Naive thymus-derived CD4-positive, alpha-beta T cell (primary cell): ENCODE results near the gene WWOX. TPM values are rescaled to one million over a fixed set of nuclear protein-coding genes. Genes with fewer than 3 reads are reported as not detected.

ENCODE experiments used
- ATAC-seq: fragments of 150-1000 bp; cut with Tn5 transposase; 2 replicates; pipeline ENCODE4 v1.10.0; 2021; ENCODE audit warnings: mild to moderate bottlenecking, moderate library complexity
- CTCF ChIA-PET: fragments of 350-600 bp; sonication (Branson Sonifier 250); formaldehyde crosslinking; loops from one replicate; lab custom pipeline; 2021; ENCODE audit warnings: antibody characterized with exemption; lab: Charles Lee
- POLR2A ChIA-PET: fragments of 350-600 bp; sonication (Branson Sonifier 250); formaldehyde crosslinking; loops from one replicate; lab custom pipeline; 2021; ENCODE audit warnings: antibody characterized with exemption, inconsistent platforms; lab: Charles Lee
- DNase-seq, 9 donors: peaks; one replicate each; pipeline versions ENCODE4 v3.0.0 to v3.0.0-alpha.2; 2020 to 2022; ENCODE audit warnings: mixed read lengths in 1 of 9
- H3K27ac ChIP-seq: one replicate; pipeline ENCODE4 v1.7.0; 2013; ENCODE audit warnings: mild to moderate bottlenecking, low read depth, low read length, moderate library complexity
- H3K27me3 ChIP-seq, 2 donors: one replicate each; pipeline ENCODE4 v1.7.0; 2013; ENCODE audit warnings: low read length in 2 of 2, mild to moderate bottlenecking in 2 of 2, moderate library complexity in 2 of 2; ENCODE audit not compliant: control insufficient read depth in 2 of 2, insufficient read depth in 2 of 2
- H3K36me3 ChIP-seq, 3 experiments: 1 replicate in 2 of 3; 2 replicates in 1 of 3; pipeline ENCODE4 v1.7.0; 2013; ENCODE audit warnings: low read length in 3 of 3, mild to moderate bottlenecking in 3 of 3, moderate library complexity in 1 of 3; ENCODE audit not compliant: insufficient read depth in 3 of 3, control insufficient read depth in 2 of 3
- H3K4me1 ChIP-seq, 2 donors: one replicate each; pipeline ENCODE4 v1.7.0; 2013; ENCODE audit warnings: low read length in 2 of 2, mild to moderate bottlenecking in 2 of 2, moderate library complexity in 1 of 2; ENCODE audit not compliant: control insufficient read depth in 2 of 2, insufficient read depth in 2 of 2
- H3K4me3 ChIP-seq: 2 replicates; pipeline ENCODE4 v1.7.0; 2013; ENCODE audit warnings: mild to moderate bottlenecking, low read length
- H3K9me3 ChIP-seq, 3 experiments: 1 replicate in 2 of 3; 2 replicates in 1 of 3; pipeline ENCODE4 v1.7.0; 2013; ENCODE audit warnings: low read length in 3 of 3; ENCODE audit not compliant: control insufficient read depth in 2 of 3
- H3K27ac Mint-ChIP-seq, 9 donors: one replicate each; pipeline ENCODE4 v1.8.0; 2020 to 2022; ENCODE audit warnings: mixed read lengths in 9 of 9, mild to moderate bottlenecking in 8 of 9, moderate library complexity in 5 of 9, inconsistent platforms in 2 of 9
- H3K27me3 Mint-ChIP-seq, 5 donors: one replicate each; pipeline ENCODE4 v1.8.0; 2021 to 2022; ENCODE audit warnings: mixed read lengths in 5 of 5, mild to moderate bottlenecking in 1 of 5
- H3K36me3 Mint-ChIP-seq, 5 donors: one replicate each; pipeline ENCODE4 v1.8.0; 2020 to 2022; ENCODE audit warnings: mixed read lengths in 5 of 5, mild to moderate bottlenecking in 3 of 5, inconsistent platforms in 1 of 5
- H3K4me1 Mint-ChIP-seq, 7 donors: one replicate each; pipeline ENCODE4 v1.8.0; 2020 to 2022; ENCODE audit warnings: mixed read lengths in 7 of 7, mild to moderate bottlenecking in 3 of 7, inconsistent platforms in 1 of 7
- H3K4me3 Mint-ChIP-seq, 10 donors: one replicate each; pipeline ENCODE4 v1.8.0; 2020 to 2022; ENCODE audit warnings: mild to moderate bottlenecking in 10 of 10, mixed read lengths in 10 of 10, moderate library complexity in 6 of 10, inconsistent platforms in 2 of 10
- H3K9me3 Mint-ChIP-seq, 11 donors: one replicate each; pipeline ENCODE4 v1.8.0; 2020 to 2022; ENCODE audit warnings: mixed read lengths in 11 of 11, mild to moderate bottlenecking in 4 of 11, inconsistent platforms in 1 of 11, moderate library complexity in 1 of 11
- intact Hi-C, 2 donors: fragments of 100-400 bp; cut with micrococcal nuclease; formaldehyde crosslinking; loops; one replicate each; pipeline ENCODE4 v1.15.1; 2023
- polyA plus RNA-seq, 2 donors: library from polyadenylated mRNA; unstranded; fragments of 300-500 nt; fragmentation: Illumina TruSeq; gene quantifications; one replicate each; pipeline ENCODE4 v1.2.3, GENCODE V29; 2021
- total RNA-seq, 6 experiments: library from RNA in 5 of 6; stranded (reverse) in 5 of 6; gene quantifications; 1 replicate in 5 of 6; 2 replicates in 1 of 6; pipeline ENCODE4 v1.2.3 and lab custom pipeline; 2021 to 2026

Gene WWOX
- total and polyA plus RNA-seq, 7 experiments from 2014 or later: 13.8 to 31.1 (median 20.8) TPM

- no peak overlapping the region for H3K4me3 Mint-ChIP-seq
- peaks cover 0 to 5% (median 3%) of the 10 kb centered on the region in 5 donors for H3K36me3 Mint-ChIP-seq
- no peaks in the 10 kb centered on the region for H3K4me1 Mint-ChIP-seq
- Histone ChIP-seq H3K36me3 (no peaks in the 10 kb centered on the region), H3K27me3 (no peaks in the 10 kb centered on the region), H3K27ac (no peak overlapping the region), H3K4me1 (no peaks in the 10 kb centered on the region), H3K4me3 (no peak overlapping the region), H3K9me3 (no peaks in the 10 kb centered on the region)
- CTCF ChIA-PET: no interaction called here
- no peak overlapping the region for H3K27ac Mint-ChIP-seq
- H3K27me3 Mint-ChIP-seq: no peaks in the 10 kb centered on the region
- no peak for ATAC-seq
- no peak for DNase-seq
- H3K9me3 Mint-ChIP-seq: peaks cover 0 to 3% (median 0%) of the 10 kb centered on the region in 11 donors
- intact Hi-C loops: no loop called here
- POLR2A ChIA-PET: no interaction called here
These were observed 777.7 kb downstream of the WWOX start for GRCh38 chr16:78877114-78877655.

- Mint-ChIP-seq H3K27ac (no peak overlapping the region), H3K4me3 (no peak overlapping the region), H3K27me3 (no peaks in the 10 kb centered on the region), H3K4me1 (no peaks in the 10 kb centered on the region), H3K9me3 (peaks cover 0 to 3% (median 0%) of the 10 kb centered on the region in 11 donors), H3K36me3 (peaks cover 0 to 5% (median 3%) of the 10 kb centered on the region in 5 donors)
- Histone ChIP-seq H3K4me1 (no peaks in the 10 kb centered on the region), H3K4me3 (no peak overlapping the region), H3K9me3 (no peaks in the 10 kb centered on the region), H3K27me3 (no peaks in the 10 kb centered on the region), H3K27ac (no peak overlapping the region), H3K36me3 (no peaks in the 10 kb centered on the region)
- DNase-seq: no peak
- intact Hi-C loops: no loop called here
- ChIA-PET POLR2A (no interaction called here), CTCF (no interaction called here)
- no peak for ATAC-seq
These were observed 779.1 kb downstream of the WWOX start for GRCh38 chr16:78878570-78878969.

- Mint-ChIP-seq H3K27me3 (no peaks in the 10 kb centered on the region), H3K36me3 (peaks cover 0 to 5% (median 3%) of the 10 kb centered on the region in 5 donors), H3K27ac (no peak overlapping the region), H3K9me3 (peaks cover 0 to 3% (median 0%) of the 10 kb centered on the region in 11 donors), H3K4me3 (no peak overlapping the region), H3K4me1 (no peaks in the 10 kb centered on the region)
- DNase-seq (no peak), ATAC-seq (no peak)
- POLR2A ChIA-PET: no interaction called here
- intact Hi-C loops: no loop called here
- Histone ChIP-seq H3K4me1 (no peaks in the 10 kb centered on the region), H3K27ac (no peak overlapping the region), H3K36me3 (no peaks in the 10 kb centered on the region), H3K27me3 (no peaks in the 10 kb centered on the region), H3K9me3 (no peaks in the 10 kb centered on the region), H3K4me3 (no peak overlapping the region)
- CTCF ChIA-PET: no interaction called here
These were observed 779.6 kb downstream of the WWOX start for GRCh38 chr16:78879011-78879410.

GRCh38 chr16:78882150-78882549 is 782.7 kb downstream of the WWOX start:
- Mint-ChIP-seq H3K9me3 (peaks cover 0 to 3% (median 0%) of the 10 kb centered on the region in 11 donors), H3K36me3 (peaks cover 0 to 5% (median 3%) of the 10 kb centered on the region in 5 donors), H3K27ac (no peak overlapping the region), H3K4me3 (no peak overlapping the region), H3K27me3 (no peaks in the 10 kb centered on the region), H3K4me1 (no peaks in the 10 kb centered on the region)
- DNase-seq (no peak), ATAC-seq (no peak)
- POLR2A ChIA-PET: no interaction called here
- Histone ChIP-seq H3K36me3 (no peaks in the 10 kb centered on the region), H3K4me1 (no peaks in the 10 kb centered on the region), H3K27me3 (no peaks in the 10 kb centered on the region), H3K4me3 (no peak overlapping the region), H3K27ac (no peak overlapping the region), H3K9me3 (no peaks in the 10 kb centered on the region)
- CTCF ChIA-PET: no interaction called here
- intact Hi-C loops: no loop called here

GRCh38 chr16:78882751-78883150 is 783.3 kb downstream of the WWOX start:
- H3K27me3 Mint-ChIP-seq: no peaks in the 10 kb centered on the region
- no peak overlapping the region for H3K27ac ChIP-seq
- H3K4me3 Mint-ChIP-seq: no peak overlapping the region
- no peak overlapping the region for H3K4me3 ChIP-seq
- H3K27me3 ChIP-seq: no peaks in the 10 kb centered on the region
- DNase-seq (no peak), ATAC-seq (no peak)
- H3K27ac Mint-ChIP-seq: peak overlapping the region in 1 of 9 donors; percentile 63
- peaks cover 0 to 3% (median 0%) of the 10 kb centered on the region in 11 donors for H3K9me3 Mint-ChIP-seq
- ChIA-PET CTCF (no interaction called here), POLR2A (no interaction called here)
- no peaks in the 10 kb centered on the region for H3K36me3 ChIP-seq
- no peaks in the 10 kb centered on the region for H3K9me3 ChIP-seq
- no peaks in the 10 kb centered on the region for H3K4me1 ChIP-seq
- peaks cover 0 to 5% (median 3%) of the 10 kb centered on the region in 5 donors for H3K36me3 Mint-ChIP-seq
- intact Hi-C loops: no loop called here
- no peaks in the 10 kb centered on the region for H3K4me1 Mint-ChIP-seq

GRCh38 chr16:78884204-78884603 is 784.8 kb downstream of the WWOX start:
- Mint-ChIP-seq H3K4me3 (no peak overlapping the region), H3K4me1 (peaks cover 0 to 3% (median 0%) of the 10 kb centered on the region in 7 donors), H3K27me3 (peaks cover 0 to 3% (median 0%) of the 10 kb centered on the region in 5 donors), H3K36me3 (peaks cover 0 to 5% (median 3%) of the 10 kb centered on the region in 5 donors), H3K27ac (no peak overlapping the region), H3K9me3 (peaks cover 0 to 3% (median 0%) of the 10 kb centered on the region in 11 donors)
- no peaks in the 10 kb centered on the region for H3K36me3 ChIP-seq
- no peaks in the 10 kb centered on the region for H3K4me1 ChIP-seq
- CTCF ChIA-PET: no interaction called here
- DNase-seq (no peak), ATAC-seq (no peak)
- intact Hi-C loops: no loop called here
- H3K4me3 ChIP-seq: no peak overlapping the region
- no peaks in the 10 kb centered on the region for H3K9me3 ChIP-seq
- no peaks in the 10 kb centered on the region for H3K27me3 ChIP-seq
- no peak overlapping the region for H3K27ac ChIP-seq
- POLR2A ChIA-PET: no interaction called here

- ChIA-PET POLR2A (no interaction called here), CTCF (no interaction called here)
- peaks cover 0 to 9% (median 0%) of the 10 kb centered on the region in 5 donors for H3K36me3 Mint-ChIP-seq
- Histone ChIP-seq H3K27ac (no peak overlapping the region), H3K4me1 (peaks cover 0 to 13% of the 10 kb centered on the region in 2 donors), H3K9me3 (no peaks in the 10 kb centered on the region), H3K27me3 (no peaks in the 10 kb centered on the region), H3K4me3 (no peak overlapping the region), H3K36me3 (no peaks in the 10 kb centered on the region)
- DNase-seq: no peak
- no peak for ATAC-seq
- peaks cover 0 to 9% (median 0%) of the 10 kb centered on the region in 11 donors for H3K9me3 Mint-ChIP-seq
- intact Hi-C loops: no loop called here
- peaks cover 0 to 3% (median 0%) of the 10 kb centered on the region in 5 donors for H3K27me3 Mint-ChIP-seq
- H3K4me3 Mint-ChIP-seq: no peak overlapping the region
- no peak overlapping the region for H3K27ac Mint-ChIP-seq
- H3K4me1 Mint-ChIP-seq: peaks cover 6 to 20% (median 11%) of the 10 kb centered on the region in 7 donors
These were observed 789.9 kb downstream of the WWOX start for GRCh38 chr16:78889346-78889745.
